ENCODE measurements around the gene PRELID1. TPM values are rescaled to one million over a fixed set of nuclear protein-coding genes. Genes with fewer than 3 reads are reported as not detected.

The PRELID1 gene
- total RNA-seq, 2 experiments from 2014 or later: 104 TPM

- POLR2A ChIA-PET: interaction anchor here (0.8 to 1.2 kb wide), 5 partner anchors 9 to 63 kb away, joined by 3 to 5 read pairs (median 3); no protein-coding TSS in a partner anchor
- Mint-ChIP-seq H3K9me3 (no peaks in the 10 kb centered on the region), H3K27me3 (no peaks in the 10 kb centered on the region), H3K36me3 (peaks cover 17% of the 10 kb centered on the region), H3K4me3 (peak overlapping the region; percentile 75), H3K27ac (peak overlapping the region; percentile 88), H3K4me1 (peaks cover 28% of the 10 kb centered on the region)
- DNase-seq (no peak), ATAC-seq (ENCODE audit: low read depth) (peak; percentile 71)
Measured at GRCh38 chr5:177327539-177328522, 24.2 kb downstream of the PRELID1 start.

GRCh38 chr5:177328545-177329231 is 25.1 kb downstream of the PRELID1 start:
- H3K36me3 Mint-ChIP-seq: peaks cover 20% of the 10 kb centered on the region
- POLR2A ChIA-PET: interaction anchor here (0.8 to 1.2 kb wide), 3 partner anchors 9 to 62 kb away, joined by 3 to 5 read pairs (median 5); no protein-coding TSS in a partner anchor
- no peaks in the 10 kb centered on the region for H3K27me3 Mint-ChIP-seq
- no peak overlapping the region for H3K4me3 Mint-ChIP-seq
- H3K4me1 Mint-ChIP-seq: peaks cover 20% of the 10 kb centered on the region
- ATAC-seq (ENCODE audit: low read depth) (no peak), DNase-seq (no peak)
- H3K9me3 Mint-ChIP-seq: no peaks in the 10 kb centered on the region
- no peak overlapping the region for H3K27ac Mint-ChIP-seq

- no peak for DNase-seq
- Mint-ChIP-seq H3K4me3 (no peak overlapping the region), H3K9me3 (no peaks in the 10 kb centered on the region), H3K27ac (no peak overlapping the region), H3K36me3 (peaks cover 18% of the 10 kb centered on the region), H3K4me1 (peaks cover 16% of the 10 kb centered on the region), H3K27me3 (no peaks in the 10 kb centered on the region)
- POLR2A ChIA-PET: no interaction called here
- no peak for ATAC-seq (ENCODE audit: low read depth)
Measured at GRCh38 chr5:177329883-177330282, 26.3 kb downstream of the PRELID1 start.

GRCh38 chr5:177330991-177331842 is 27.6 kb downstream of the PRELID1 start:
- ATAC-seq (ENCODE audit: low read depth) (no peak), DNase-seq (no peak)
- no peaks in the 10 kb centered on the region for H3K9me3 Mint-ChIP-seq
- H3K4me1 Mint-ChIP-seq: peaks cover 14% of the 10 kb centered on the region
- no peaks in the 10 kb centered on the region for H3K27me3 Mint-ChIP-seq
- peaks cover 20% of the 10 kb centered on the region for H3K36me3 Mint-ChIP-seq
- POLR2A ChIA-PET: interaction anchor here (1.4 kb wide), 1 partner anchor 18 kb away, joined by 3 read pairs; no protein-coding TSS in a partner anchor
- H3K4me3 Mint-ChIP-seq: no peak overlapping the region
- no peak overlapping the region for H3K27ac Mint-ChIP-seq

GRCh38 chr5:177332031-177332895 is 28.7 kb downstream of the PRELID1 start:
- H3K36me3 Mint-ChIP-seq: peaks cover 24% of the 10 kb centered on the region
- DNase-seq (no peak), ATAC-seq (ENCODE audit: low read depth) (no peak)
- no peaks in the 10 kb centered on the region for H3K27me3 Mint-ChIP-seq
- H3K27ac Mint-ChIP-seq: no peak overlapping the region
- H3K9me3 Mint-ChIP-seq: no peaks in the 10 kb centered on the region
- peaks cover 16% of the 10 kb centered on the region for H3K4me1 Mint-ChIP-seq
- POLR2A ChIA-PET: interaction anchor here (1.4 to 1.5 kb wide), 2 partner anchors 19 to 20 kb away, joined by 3 read pairs; partner anchors contain the start of gene LMAN2
- H3K4me3 Mint-ChIP-seq: no peak overlapping the region

- DNase-seq (no peak), ATAC-seq (ENCODE audit: low read depth) (no peak)
- Mint-ChIP-seq H3K36me3 (peaks cover 24% of the 10 kb centered on the region), H3K4me3 (no peak overlapping the region), H3K27ac (no peak overlapping the region), H3K27me3 (no peaks in the 10 kb centered on the region), H3K4me1 (peaks cover 13% of the 10 kb centered on the region), H3K9me3 (no peaks in the 10 kb centered on the region)
- POLR2A ChIA-PET: interaction anchor here (1.5 kb wide), 1 partner anchor 19 kb away, joined by 3 read pairs; the partner anchor contains the start of gene LMAN2
Measured at GRCh38 chr5:177332896-177333260, 29.3 kb downstream of the PRELID1 start.

GRCh38 chr5:177333420-177334154 is 30.0 kb downstream of the PRELID1 start:
- H3K4me1 Mint-ChIP-seq: peaks cover 13% of the 10 kb centered on the region
- no peak overlapping the region for H3K27ac Mint-ChIP-seq
- POLR2A ChIA-PET: interaction anchor here (1.5 kb wide), 1 partner anchor 18 kb away, joined by 3 read pairs; the partner anchor contains the start of gene LMAN2
- H3K4me3 Mint-ChIP-seq: no peak overlapping the region
- no peaks in the 10 kb centered on the region for H3K27me3 Mint-ChIP-seq
- H3K9me3 Mint-ChIP-seq: no peaks in the 10 kb centered on the region
- DNase-seq: no peak
- no peak for ATAC-seq (ENCODE audit: low read depth)
- H3K36me3 Mint-ChIP-seq: peaks cover 24% of the 10 kb centered on the region

GRCh38 chr5:177334155-177334551 is 30.6 kb downstream of the PRELID1 start:
- Mint-ChIP-seq H3K36me3 (peaks cover 24% of the 10 kb centered on the region), H3K4me1 (peaks cover 13% of the 10 kb centered on the region), H3K9me3 (no peaks in the 10 kb centered on the region), H3K27me3 (no peaks in the 10 kb centered on the region), H3K4me3 (no peak overlapping the region), H3K27ac (no peak overlapping the region)
- ATAC-seq (ENCODE audit: low read depth): no peak
- POLR2A ChIA-PET: no interaction called here
- no peak for DNase-seq

GRCh38 chr5:177334781-177335700 is 31.4 kb downstream of the PRELID1 start:
- no peak overlapping the region for H3K27ac Mint-ChIP-seq
- ATAC-seq (ENCODE audit: low read depth) (no peak), DNase-seq (no peak)
- POLR2A ChIA-PET: interaction anchor here (1.1 kb wide), 1 partner anchor 37 kb away, joined by 3 read pairs; no protein-coding TSS in a partner anchor
- H3K4me1 Mint-ChIP-seq: peaks cover 21% of the 10 kb centered on the region
- no peaks in the 10 kb centered on the region for H3K9me3 Mint-ChIP-seq
- peaks cover 30% of the 10 kb centered on the region for H3K36me3 Mint-ChIP-seq
- no peak overlapping the region for H3K4me3 Mint-ChIP-seq
- no peaks in the 10 kb centered on the region for H3K27me3 Mint-ChIP-seq

- POLR2A ChIA-PET: interaction anchor here (1.1 kb wide), 1 partner anchor 36 kb away, joined by 3 read pairs; no protein-coding TSS in a partner anchor
- Mint-ChIP-seq H3K4me1 (peaks cover 21% of the 10 kb centered on the region), H3K9me3 (no peaks in the 10 kb centered on the region), H3K4me3 (no peak overlapping the region), H3K27ac (peak overlapping the region; percentile 61), H3K36me3 (peaks cover 32% of the 10 kb centered on the region), H3K27me3 (no peaks in the 10 kb centered on the region)
- DNase-seq (no peak), ATAC-seq (ENCODE audit: low read depth) (no peak)
Measured at GRCh38 chr5:177335701-177336065, 32.1 kb downstream of the PRELID1 start.

GRCh38 chr5:177336112-177336511 is 32.5 kb downstream of the PRELID1 start:
- POLR2A ChIA-PET: interaction anchor here (1.1 to 1.2 kb wide), 2 partner anchors 9 to 12 kb away, joined by 3 read pairs; no protein-coding TSS in a partner anchor
- no peaks in the 10 kb centered on the region for H3K27me3 Mint-ChIP-seq

More at GRCh38 chr5:177336112-177336511, 32.5 kb downstream of the PRELID1 start:
- H3K36me3 Mint-ChIP-seq: peaks cover 31% of the 10 kb centered on the region
- DNase-seq (no peak), ATAC-seq (ENCODE audit: low read depth) (peak; percentile 51)
- H3K4me3 Mint-ChIP-seq: no peak overlapping the region
- peaks cover 21% of the 10 kb centered on the region for H3K4me1 Mint-ChIP-seq
- no peaks in the 10 kb centered on the region for H3K9me3 Mint-ChIP-seq
- H3K27ac Mint-ChIP-seq: peak overlapping the region; percentile 61
